Calu3 (cell line): ENCODE data around the gene NCBP3. TPM values are rescaled to one million over a fixed set of nuclear protein-coding genes. Genes with fewer than 3 reads are reported as not detected.

ENCODE experiments used
- BruUV-seq: library from RNA; stranded (reverse); fragments of 400-500 nt; replicated peaks from 2 replicates; lab custom pipeline; 2021; lab: Mats Ljungman, UMichigan
- CTCF ChIA-PET: fragments of 300-600 bp; sonication (Branson Sonifier 250); formaldehyde crosslinking; loops from one replicate; lab custom pipeline; 2022; ENCODE audit warnings: antibody characterized with exemption; lab: Charles Lee
- DNase-seq: peaks from one replicate; pipeline ENCODE4 v3.0.0; 2022
- H3K27ac Mint-ChIP-seq: one replicate; pipeline ENCODE4 v1.8.0; 2022; ENCODE audit warnings: mixed read lengths; ENCODE audit not compliant: unreplicated experiment
- H3K27me3 Mint-ChIP-seq: one replicate; pipeline ENCODE4 v1.8.0; 2022; ENCODE audit warnings: mixed read lengths; ENCODE audit not compliant: unreplicated experiment
- H3K36me3 Mint-ChIP-seq: one replicate; pipeline ENCODE4 v1.8.0; 2022; ENCODE audit warnings: mild to moderate bottlenecking, moderate library complexity, mixed read lengths; ENCODE audit not compliant: insufficient read depth, unreplicated experiment
- H3K4me1 Mint-ChIP-seq: one replicate; pipeline ENCODE4 v1.8.0; 2022; ENCODE audit warnings: mild to moderate bottlenecking, low read depth, mixed read lengths; ENCODE audit not compliant: unreplicated experiment
- H3K4me3 Mint-ChIP-seq: one replicate; pipeline ENCODE4 v1.8.0; 2022; ENCODE audit warnings: mild to moderate bottlenecking, low read depth, moderate library complexity, mixed read lengths; ENCODE audit not compliant: unreplicated experiment
- H3K9me3 Mint-ChIP-seq: one replicate; pipeline ENCODE4 v1.8.0; 2022; ENCODE audit warnings: low read depth, mixed read lengths; ENCODE audit not compliant: unreplicated experiment
- intact Hi-C: fragments of 100-400 bp; cut with micrococcal nuclease; formaldehyde crosslinking; loops from one replicate; pipeline ENCODE4 v1.10.0; 2022; ENCODE audit not compliant: unreplicated experiment
- total RNA-seq: library from RNA; stranded (reverse); gene quantifications from 2 replicates; pipeline ENCODE4 v1.2.3, GENCODE V29; 2022
- TF ChIP-seq, protein P1 (sequence below): fragments of 200-600 bp; IDR thresholded peaks from one replicate; pipeline ENCODE4 v1.8.0; 2022; ENCODE audit warnings: antibody characterized with exemption; ENCODE audit not compliant: unreplicated experiment

Gene NCBP3
- total RNA-seq, 1 experiment from 2014 or later = 25.4 TPM

DNA sequence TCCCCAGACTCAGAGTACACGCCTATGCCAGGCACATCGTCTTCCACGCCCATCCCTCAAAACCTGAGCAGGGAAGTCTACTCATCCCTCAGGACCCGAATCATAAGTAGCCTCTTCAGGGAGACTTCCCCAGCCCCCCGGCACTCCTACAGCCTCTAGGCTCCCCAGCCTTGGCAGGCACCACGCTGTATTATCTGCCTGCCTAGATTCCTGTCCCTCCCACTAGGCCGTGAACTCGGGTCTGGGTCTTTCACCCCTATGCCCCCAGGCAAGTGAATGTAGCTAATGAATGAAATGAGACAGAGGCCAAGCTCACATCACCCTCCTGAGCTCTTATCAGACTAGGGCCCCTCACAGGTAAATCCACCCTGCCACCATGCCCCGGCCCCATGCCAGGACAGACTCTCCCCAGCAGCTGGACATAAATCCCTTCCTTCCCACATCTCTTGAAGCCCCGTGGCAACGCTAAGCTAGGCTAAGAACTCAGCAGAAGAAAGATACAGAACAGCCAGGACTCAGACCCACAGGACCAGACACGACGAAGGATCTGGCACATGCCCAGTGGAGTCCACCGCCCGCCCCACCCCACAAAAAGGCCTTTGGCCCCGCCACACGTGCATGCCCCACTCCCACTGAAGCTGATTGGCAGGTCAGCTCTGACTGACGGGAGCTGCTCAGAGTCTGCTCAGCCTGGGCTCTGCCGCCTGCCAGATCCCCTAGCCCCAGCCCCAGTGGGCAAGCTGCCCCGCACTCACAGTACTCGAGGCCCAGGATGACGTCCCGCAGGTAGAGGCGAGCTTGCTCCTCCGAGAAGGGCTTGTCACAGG lies 33.8 kb upstream of the NCBP3 start:
- Mint-ChIP-seq H3K27ac (no peak overlapping the region), H3K27me3 (no peaks in the 10 kb centered on the region)

DNA sequence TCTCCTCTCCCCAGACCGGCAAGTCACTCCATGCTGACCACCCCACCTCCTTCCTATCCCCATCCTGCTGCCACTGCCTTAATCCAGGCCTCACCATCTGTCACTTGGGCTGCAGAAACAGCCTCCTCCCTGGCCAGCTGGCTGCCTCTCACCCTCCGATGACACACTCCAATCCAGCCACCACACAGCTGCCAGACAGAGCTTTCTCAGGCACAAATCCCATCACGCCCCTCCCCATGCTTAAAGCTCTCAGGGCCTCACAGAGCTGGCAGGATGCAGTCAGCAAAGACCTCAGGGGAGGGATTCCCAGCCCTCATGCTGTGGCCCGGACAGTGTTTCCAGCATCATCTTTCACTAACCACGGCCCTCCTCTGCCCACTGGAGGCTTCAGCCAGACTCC lies 33.1 kb upstream of the NCBP3 start:
- no peak for DNase-seq
- no TSS peak for BruUV-seq
- intact Hi-C loops = no loop called here
- H3K9me3 Mint-ChIP-seq = no peaks in the 10 kb centered on the region
- no peak overlapping the region for H3K4me3 Mint-ChIP-seq
- TF ChIP-seq, protein P1, sequence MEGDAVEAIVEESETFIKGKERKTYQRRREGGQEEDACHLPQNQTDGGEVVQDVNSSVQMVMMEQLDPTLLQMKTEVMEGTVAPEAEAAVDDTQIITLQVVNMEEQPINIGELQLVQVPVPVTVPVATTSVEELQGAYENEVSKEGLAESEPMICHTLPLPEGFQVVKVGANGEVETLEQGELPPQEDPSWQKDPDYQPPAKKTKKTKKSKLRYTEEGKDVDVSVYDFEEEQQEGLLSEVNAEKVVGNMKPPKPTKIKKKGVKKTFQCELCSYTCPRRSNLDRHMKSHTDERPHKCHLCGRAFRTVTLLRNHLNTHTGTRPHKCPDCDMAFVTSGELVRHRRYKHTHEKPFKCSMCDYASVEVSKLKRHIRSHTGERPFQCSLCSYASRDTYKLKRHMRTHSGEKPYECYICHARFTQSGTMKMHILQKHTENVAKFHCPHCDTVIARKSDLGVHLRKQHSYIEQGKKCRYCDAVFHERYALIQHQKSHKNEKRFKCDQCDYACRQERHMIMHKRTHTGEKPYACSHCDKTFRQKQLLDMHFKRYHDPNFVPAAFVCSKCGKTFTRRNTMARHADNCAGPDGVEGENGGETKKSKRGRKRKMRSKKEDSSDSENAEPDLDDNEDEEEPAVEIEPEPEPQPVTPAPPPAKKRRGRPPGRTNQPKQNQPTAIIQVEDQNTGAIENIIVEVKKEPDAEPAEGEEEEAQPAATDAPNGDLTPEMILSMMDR = no peak
- H3K27ac Mint-ChIP-seq = no peak overlapping the region
- CTCF ChIA-PET = interaction anchor here (1.3 kb wide), 1 partner anchor 11 kb away, joined by 3 read pairs; no protein-coding TSS in a partner anchor
- peaks cover 7% of the 10 kb centered on the region for H3K36me3 Mint-ChIP-seq
- H3K27me3 Mint-ChIP-seq = no peaks in the 10 kb centered on the region
- no peaks in the 10 kb centered on the region for H3K4me1 Mint-ChIP-seq

More for the DNA sequence above, 33.8 kb upstream of the NCBP3 start:
- H3K36me3 Mint-ChIP-seq = peaks cover 7% of the 10 kb centered on the region
- no TSS peak for BruUV-seq
- TF ChIP-seq, protein P1 = no peak
- no peak overlapping the region for H3K4me3 Mint-ChIP-seq
- H3K9me3 Mint-ChIP-seq = no peaks in the 10 kb centered on the region
- intact Hi-C loops = no loop called here
- CTCF ChIA-PET = interaction anchor here (0.6 kb wide), 1 partner anchor 89 kb away, joined by 5 read pairs; no protein-coding TSS in a partner anchor
- no peaks in the 10 kb centered on the region for H3K4me1 Mint-ChIP-seq
- no peak for DNase-seq

DNA sequence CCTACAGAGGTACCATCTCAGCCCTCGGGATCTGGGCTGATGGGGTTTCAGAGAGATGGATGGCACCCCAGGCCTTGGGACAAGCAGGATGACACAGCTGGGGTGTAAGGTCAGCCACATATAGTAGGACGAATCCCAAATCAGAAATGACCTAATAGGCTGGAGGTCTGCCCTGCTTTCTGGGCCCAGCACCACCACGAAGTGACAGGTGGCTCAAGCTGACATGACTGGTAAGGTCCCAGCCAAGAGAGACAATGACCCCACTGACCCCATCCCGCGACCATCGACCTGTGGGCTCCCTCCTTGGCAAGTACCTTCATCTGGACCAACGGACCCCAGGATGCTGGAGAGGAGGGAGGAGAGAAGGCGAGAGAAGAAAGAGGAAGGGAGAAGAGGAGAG lies 31.2 kb upstream of the NCBP3 start:
- Mint-ChIP-seq H3K27me3 (no peaks in the 10 kb centered on the region), H3K4me1 (no peaks in the 10 kb centered on the region), H3K4me3 (no peak overlapping the region), H3K36me3 (peaks cover 7% of the 10 kb centered on the region), H3K27ac (no peak overlapping the region), H3K9me3 (no peaks in the 10 kb centered on the region)
- CTCF ChIA-PET = interaction anchor here (0.7 kb wide), 1 partner anchor 141 kb away, joined by 3 read pairs; no protein-coding TSS in a partner anchor
- TF ChIP-seq, protein P1 = no peak
- intact Hi-C loops = no loop called here
- no TSS peak for BruUV-seq
- DNase-seq = no peak

DNA sequence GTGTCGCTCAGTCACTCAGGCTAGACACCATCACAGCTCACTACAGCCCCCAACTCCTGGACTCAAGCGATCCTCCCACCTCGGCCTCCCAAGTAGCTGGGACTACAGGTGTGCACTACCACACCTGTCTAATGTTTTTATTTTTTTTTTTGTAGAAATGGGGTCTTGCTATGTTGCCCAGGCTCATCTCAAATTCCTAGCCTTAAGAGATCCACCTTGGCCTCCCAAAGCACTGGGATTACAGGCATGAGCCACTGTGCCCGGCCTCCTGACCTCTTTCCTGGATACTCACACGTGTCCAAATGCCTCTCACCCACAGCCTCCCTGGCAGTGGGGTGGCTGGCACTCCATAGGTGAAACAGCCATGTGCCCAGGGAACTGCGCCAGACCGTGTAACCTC lies 29.3 kb upstream of the NCBP3 start:
- Mint-ChIP-seq H3K9me3 (no peaks in the 10 kb centered on the region), H3K36me3 (peaks cover 7% of the 10 kb centered on the region), H3K27me3 (no peaks in the 10 kb centered on the region), H3K27ac (no peak overlapping the region), H3K4me1 (no peaks in the 10 kb centered on the region), H3K4me3 (no peak overlapping the region)
- TF ChIP-seq, protein P1 = no peak
- intact Hi-C loops = no loop called here
- DNase-seq = no peak
- BruUV-seq = no TSS peak
- CTCF ChIA-PET = no interaction called here
